Osteocyte (in vitro differentiated cells): Measurements from ENCODE around the gene KCNS1. TPM values are rescaled to one million over a fixed set of nuclear protein-coding genes. Genes with fewer than 3 reads are reported as not detected.
A peak's percentile ranks its signal among the peaks of the same experiment; 100 is the strongest.

Experiments used
- DNase-seq: peaks from one replicate; pipeline ENCODE4 v3.0.0; 2021; ENCODE audit warnings: mixed read lengths; ENCODE audit not compliant: unreplicated experiment; ENCODE audit errors: extremely low spot score
- H3K27ac Mint-ChIP-seq: one replicate; pipeline ENCODE4 v1.8.0; 2021; ENCODE audit warnings: mild to moderate bottlenecking, mixed read lengths; ENCODE audit not compliant: unreplicated experiment
- H3K27me3 Mint-ChIP-seq: one replicate; pipeline ENCODE4 v1.8.0; 2021; ENCODE audit warnings: mixed read lengths; ENCODE audit not compliant: unreplicated experiment
- H3K36me3 Mint-ChIP-seq: one replicate; pipeline ENCODE4 v1.8.0; 2021; ENCODE audit warnings: mixed read lengths; ENCODE audit not compliant: unreplicated experiment
- H3K4me1 Mint-ChIP-seq: one replicate; pipeline ENCODE4 v1.8.0; 2021; ENCODE audit warnings: mixed read lengths; ENCODE audit not compliant: unreplicated experiment
- H3K4me3 Mint-ChIP-seq: one replicate; pipeline ENCODE4 v1.8.0; 2021; ENCODE audit warnings: mild to moderate bottlenecking, moderate library complexity, mixed read lengths; ENCODE audit not compliant: unreplicated experiment
- H3K9me3 Mint-ChIP-seq: one replicate; pipeline ENCODE4 v1.8.0; 2021; ENCODE audit warnings: mixed read lengths; ENCODE audit not compliant: unreplicated experiment
- CTCF ChIP-seq: fragments of 200-600 bp; sonication (generic); IDR thresholded peaks from 2 replicates; pipeline ENCODE4 v1.5.0; 2021; ENCODE audit warnings: antibody characterized with exemption, mild to moderate bottlenecking, moderate library complexity
- total RNA-seq: library from RNA; stranded (reverse); gene quantifications from 2 replicates; pipeline ENCODE4 v1.2.1, GENCODE V29; 2021

Gene KCNS1
- total RNA-seq, 1 donor from 2014 or later: 0.30 TPM

DNA sequence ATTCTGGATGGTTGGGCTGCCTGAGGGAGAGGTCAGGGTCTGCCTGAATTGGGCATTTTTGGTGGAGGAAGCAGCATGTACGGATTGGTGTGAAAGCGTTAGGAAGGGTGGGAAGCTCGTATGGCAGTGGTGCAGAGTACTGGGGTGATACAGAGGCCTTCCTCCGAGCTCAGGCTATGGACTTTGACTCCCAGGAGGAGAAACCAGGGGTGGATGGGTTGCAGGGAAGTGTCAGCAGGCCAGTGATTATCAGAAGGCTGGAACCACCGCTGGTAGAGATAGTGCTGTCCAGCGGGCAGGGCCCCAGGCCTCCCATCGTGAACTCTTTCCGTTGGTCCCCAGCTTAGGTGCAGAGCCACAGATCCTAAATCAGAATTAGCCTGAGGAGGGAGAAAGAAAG, 8.7 kb upstream of the KCNS1 start:
- no peak for TF ChIP-seq CTCF
- no peaks in the 10 kb centered on the region for H3K36me3 Mint-ChIP-seq
- no peak for DNase-seq
- H3K27me3 Mint-ChIP-seq: peaks cover 13% of the 10 kb centered on the region
- peaks cover 7% of the 10 kb centered on the region for H3K4me1 Mint-ChIP-seq
- no peak overlapping the region for H3K4me3 Mint-ChIP-seq
- no peaks in the 10 kb centered on the region for H3K9me3 Mint-ChIP-seq
- H3K27ac Mint-ChIP-seq: no peak overlapping the region

- Mint-ChIP-seq H3K27me3 (no peaks in the 10 kb centered on the region), H3K9me3 (no peaks in the 10 kb centered on the region)
- TF ChIP-seq CTCF: no peak
Measured at GRCh38 chr20:45105317-45105716, 4.4 kb upstream of the KCNS1 start.

GRCh38 chr20:45104786-45105185, 3.9 kb upstream of the KCNS1 start:
- no peak for DNase-seq
- Mint-ChIP-seq H3K4me1 (peaks cover 14% of the 10 kb centered on the region), H3K27ac (peak overlapping the region; percentile 63), H3K36me3 (no peaks in the 10 kb centered on the region), H3K27me3 (no peaks in the 10 kb centered on the region), H3K9me3 (no peaks in the 10 kb centered on the region), H3K4me3 (no peak overlapping the region)
- TF ChIP-seq CTCF: no peak

More at GRCh38 chr20:45105317-45105716, 4.4 kb upstream of the KCNS1 start:
- Mint-ChIP-seq H3K27ac (peak overlapping the region; percentile 63), H3K4me3 (no peak overlapping the region), H3K36me3 (no peaks in the 10 kb centered on the region), H3K4me1 (peaks cover 14% of the 10 kb centered on the region)
- no peak for DNase-seq

GRCh38 chr20:45103072-45103471, 2.1 kb upstream of the KCNS1 start:
- no peaks in the 10 kb centered on the region for H3K9me3 Mint-ChIP-seq
- no peak for TF ChIP-seq CTCF

DNA sequence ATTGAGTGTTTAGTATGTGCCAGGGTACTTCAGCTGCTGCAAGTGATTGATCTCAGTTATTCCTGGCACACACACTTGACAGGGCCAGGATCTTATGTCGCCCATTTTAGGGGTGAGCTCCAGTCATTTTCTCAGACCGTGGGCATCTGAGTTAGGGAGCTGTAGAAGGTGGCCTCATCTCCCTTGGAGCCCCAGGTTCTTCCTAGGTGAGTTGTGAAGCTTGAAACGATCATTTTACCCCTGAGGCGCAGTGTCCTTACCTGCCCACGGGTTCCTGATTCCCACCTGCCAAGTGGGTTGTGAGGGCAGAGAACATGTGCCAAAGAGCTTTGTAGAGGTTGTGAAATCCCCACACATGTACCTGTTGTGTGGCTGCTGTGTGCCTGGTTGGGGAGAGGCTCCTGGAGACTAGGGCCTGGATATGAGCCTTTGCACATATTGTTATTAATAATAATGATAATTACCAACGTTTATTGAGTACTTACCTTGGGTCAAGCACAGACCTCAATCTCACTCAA, 465 bp upstream of the KCNS1 start:
- no peak for TF ChIP-seq CTCF
- no peak for DNase-seq
- Mint-ChIP-seq H3K36me3 (no peaks in the 10 kb centered on the region), H3K9me3 (no peaks in the 10 kb centered on the region), H3K4me1 (peaks cover 18% of the 10 kb centered on the region), H3K27ac (no peak overlapping the region), H3K4me3 (peak overlapping the region; percentile 64), H3K27me3 (peaks cover 3% of the 10 kb centered on the region)

More at GRCh38 chr20:45103072-45103471, 2.1 kb upstream of the KCNS1 start:
- Mint-ChIP-seq H3K4me3 (no peak overlapping the region), H3K36me3 (no peaks in the 10 kb centered on the region), H3K27ac (no peak overlapping the region), H3K4me1 (peaks cover 18% of the 10 kb centered on the region), H3K27me3 (no peaks in the 10 kb centered on the region)
- no peak for DNase-seq
